ENCODE measurements around the gene TMEM98. TPM values are rescaled to one million over a fixed set of nuclear protein-coding genes. Genes with fewer than 3 reads are reported as not detected.
A peak's percentile ranks its signal among the peaks of the same experiment; 100 is the strongest.

The TMEM98 gene
- total RNA-seq, 2 experiments from 2014 or later = not detected

- Histone ChIP-seq H3K4me1 (ENCODE audit: insufficient read depth, low read length, poor library complexity, severe bottlenecking) (no peaks in the 10 kb centered on the region), H3K79me2 (ENCODE audit: insufficient read depth, low read depth, low read length) (no peaks in the 10 kb centered on the region), H3K9me3 (ENCODE audit: low read length) (no peaks in the 10 kb centered on the region), H3K27ac (ENCODE audit: low read depth, low read length, poor library complexity, severe bottlenecking) (no peak overlapping the region), H4K20me1 (ENCODE audit: insufficient read depth, low read length) (no peaks in the 10 kb centered on the region), H3K36me3 (ENCODE audit: insufficient read depth, low read length) (no peaks in the 10 kb centered on the region), H3K9me2 (ENCODE audit: insufficient read depth, low read length) (no peaks in the 10 kb centered on the region), H2AFZ (ENCODE audit: low read length) (peak overlapping the region; percentile 83; the same call in 1 of the 2 replicates), H3K4me2 (ENCODE audit: low read length) (no peak overlapping the region), H3K4me3 (ENCODE audit: low read depth, low read length, poor library complexity, severe bottlenecking) (no peak overlapping the region)
- CTCF ChIA-PET (ENCODE audit: unreplicated experiment) = no interaction called here
- BruUV-seq (replicated peaks) = no TSS peak
- peak; percentile 62 for DNase-seq (ENCODE audit: low spot score)
- TF ChIP-seq EZH2phosphoT487 (IDR thresholded peaks at IDR 0.05; ENCODE audit: borderline replicate concordance, low read depth, low read length) = no peak
- TF ChIP-seq CTCF (conservative IDR thresholded peaks at IDR 0.05; ENCODE audit: low read length) = peak; percentile 79
- POLR2A ChIA-PET = no interaction called here
- intact Hi-C loops (cut with micrococcal nuclease; ENCODE audit: unreplicated experiment) = loop anchor here (1.0 kb wide), 1 partner anchor 127 kb away; no protein-coding TSS in a partner anchor
Measured at GRCh38 chr17:32909787-32910369, 18.1 kb upstream of the TMEM98 start.

GRCh38 chr17:32910769-32911168 is 17.2 kb upstream of the TMEM98 start:
- H3K36me3 ChIP-seq (ENCODE audit: insufficient read depth, low read length) = no peaks in the 10 kb centered on the region
- no peaks in the 10 kb centered on the region for H3K9me2 ChIP-seq (ENCODE audit: insufficient read depth, low read length)
- no peak overlapping the region for H2AFZ ChIP-seq (ENCODE audit: low read length)
- H3K9me3 ChIP-seq (ENCODE audit: low read length) = no peaks in the 10 kb centered on the region
- intact Hi-C loops (cut with micrococcal nuclease; ENCODE audit: unreplicated experiment) = loop anchor here (1.0 kb wide), 1 partner anchor 127 kb away; no protein-coding TSS in a partner anchor
- no peaks in the 10 kb centered on the region for H4K20me1 ChIP-seq (ENCODE audit: insufficient read depth, low read length)
- BruUV-seq (replicated peaks) = no TSS peak
- no peaks in the 10 kb centered on the region for H3K79me2 ChIP-seq (ENCODE audit: insufficient read depth, low read depth, low read length)
- H3K4me2 ChIP-seq (ENCODE audit: low read length) = no peak overlapping the region
- DNase-seq (ENCODE audit: low spot score) = no peak
- H3K4me3 ChIP-seq (ENCODE audit: low read depth, low read length, poor library complexity, severe bottlenecking) = no peak overlapping the region
- ChIA-PET CTCF (ENCODE audit: unreplicated experiment) (no interaction called here), POLR2A (no interaction called here)
- no peak for TF ChIP-seq CTCF (conservative IDR thresholded peaks at IDR 0.05; ENCODE audit: low read length)
- no peak for TF ChIP-seq EZH2phosphoT487 (IDR thresholded peaks at IDR 0.05; ENCODE audit: borderline replicate concordance, low read depth, low read length)
- no peak overlapping the region for H3K27ac ChIP-seq (ENCODE audit: low read depth, low read length, poor library complexity, severe bottlenecking)
- no peaks in the 10 kb centered on the region for H3K4me1 ChIP-seq (ENCODE audit: insufficient read depth, low read length, poor library complexity, severe bottlenecking)

- no TSS peak for BruUV-seq (replicated peaks)
- CTCF ChIA-PET (ENCODE audit: unreplicated experiment) = no interaction called here
- H3K79me2 ChIP-seq (ENCODE audit: insufficient read depth, low read depth, low read length) = no peaks in the 10 kb centered on the region
- no peaks in the 10 kb centered on the region for H4K20me1 ChIP-seq (ENCODE audit: insufficient read depth, low read length)
- no peak overlapping the region for H3K27ac ChIP-seq (ENCODE audit: low read depth, low read length, poor library complexity, severe bottlenecking)
- TF ChIP-seq CTCF (conservative IDR thresholded peaks at IDR 0.05; ENCODE audit: low read length) = no peak
- TF ChIP-seq EZH2phosphoT487 (IDR thresholded peaks at IDR 0.05; ENCODE audit: borderline replicate concordance, low read depth, low read length) = no peak
- no peak overlapping the region for H2AFZ ChIP-seq (ENCODE audit: low read length)
- no peaks in the 10 kb centered on the region for H3K9me3 ChIP-seq (ENCODE audit: low read length)
- POLR2A ChIA-PET = no interaction called here
- no peaks in the 10 kb centered on the region for H3K4me1 ChIP-seq (ENCODE audit: insufficient read depth, low read length, poor library complexity, severe bottlenecking)
- H3K9me2 ChIP-seq (ENCODE audit: insufficient read depth, low read length) = no peaks in the 10 kb centered on the region
- no peak overlapping the region for H3K4me3 ChIP-seq (ENCODE audit: low read depth, low read length, poor library complexity, severe bottlenecking)
- intact Hi-C loops (cut with micrococcal nuclease; ENCODE audit: unreplicated experiment) = no loop called here
- no peak for DNase-seq (ENCODE audit: low spot score)
- no peak overlapping the region for H3K4me2 ChIP-seq (ENCODE audit: low read length)
- no peaks in the 10 kb centered on the region for H3K36me3 ChIP-seq (ENCODE audit: insufficient read depth, low read length)
Measured at GRCh38 chr17:32912218-32912897, 15.6 kb upstream of the TMEM98 start.

Measured in OCI-LY7 (cell line).